PFSK-1 (cell line): Measurements from ENCODE around the gene MSMP. TPM values are rescaled to one million over a fixed set of nuclear protein-coding genes. Genes with fewer than 3 reads are reported as not detected.

Experiments used
- FOXP2 ChIP-seq: optimal IDR thresholded peaks from 2 replicates; pipeline ENCODE3; 2011; ENCODE audit warnings: borderline replicate concordance, control low read depth, inconsistent platforms; ENCODE audit not compliant: insufficient read depth; ENCODE audit errors: extremely low read length, extremely low read depth
- POLR2AphosphoS5 ChIP-seq: IDR thresholded peaks from 2 replicates; pipeline ENCODE4 v1.6.1; 2012; ENCODE audit warnings: low read depth, mild to moderate bottlenecking, control low read depth, low read length, moderate library complexity
- REST ChIP-seq, 2 experiments: IDR thresholded peaks; 2 replicates each; pipeline versions ENCODE4 v1.6.1 to v1.8.0; 2011 to 2012; ENCODE audit warnings: low read depth in 2 of 2, low read length in 2 of 2, control low read depth in 1 of 2, inconsistent platforms in 1 of 2, mild to moderate bottlenecking in 1 of 2, moderate library complexity in 1 of 2; ENCODE audit not compliant: insufficient read depth in 1 of 2
- SIN3A ChIP-seq: IDR thresholded peaks from 2 replicates; pipeline ENCODE4 v1.6.1; 2012; ENCODE audit warnings: mild to moderate bottlenecking, low read length, moderate library complexity, borderline replicate concordance; ENCODE audit not compliant: insufficient read depth
- TAF1 ChIP-seq: IDR thresholded peaks from 2 replicates; pipeline ENCODE4 v1.6.1; 2012; ENCODE audit warnings: low read length, control low read depth, borderline replicate concordance; ENCODE audit not compliant: insufficient read depth
- polyA plus RNA-seq: library from polyadenylated mRNA; unstranded; fragments of >200 nt; gene quantifications from one replicate; pipeline ENCODE4 v1.2.1, GENCODE V29; 2012; ENCODE audit warnings: low read depth, missing spikeins; ENCODE audit not compliant: insufficient read length

Gene MSMP
- 2.2 TPM for polyA plus RNA-seq

- no peak for TF ChIP-seq SIN3A
- TF ChIP-seq FOXP2: no peak
- no peak for TF ChIP-seq REST (IDR thresholded peaks at IDR 0.05; ENCODE audit: insufficient read depth in 1 of 2, low read depth in 2 of 2, low read length in 2 of 2)
- no peak for TF ChIP-seq TAF1
- TF ChIP-seq POLR2AphosphoS5: no peak
These were observed at the start of gene MSMP for GRCh38 chr9:35754264-35754663. Gene MSMP, minus strand, starts transcription at chr9:35754276. Its CDS starts 147 bp downstream, at chr9:35754129.

- TF ChIP-seq FOXP2 (no peak), POLR2AphosphoS5 (no peak), SIN3A (no peak), TAF1 (no peak), REST (IDR thresholded peaks at IDR 0.05; ENCODE audit: insufficient read depth in 1 of 2, low read depth in 2 of 2, low read length in 2 of 2) (no peak)
These were observed 47.5 kb upstream of the MSMP start for GRCh38 chr9:35801328-35802128.

- TF ChIP-seq REST (IDR thresholded peaks at IDR 0.05; ENCODE audit: insufficient read depth in 1 of 2, low read depth in 2 of 2, low read length in 2 of 2) (no peak), POLR2AphosphoS5 (no peak), SIN3A (no peak), FOXP2 (no peak), TAF1 (no peak)
These were observed 46.5 kb upstream of the MSMP start for GRCh38 chr9:35800530-35800929.

- no peak for TF ChIP-seq TAF1
- no peak for TF ChIP-seq SIN3A
- no peak for TF ChIP-seq REST (IDR thresholded peaks at IDR 0.05; ENCODE audit: insufficient read depth in 1 of 2, low read depth in 2 of 2, low read length in 2 of 2)
- TF ChIP-seq FOXP2: no peak
- no peak for TF ChIP-seq POLR2AphosphoS5
These were observed 44.7 kb upstream of the MSMP start for GRCh38 chr9:35798658-35799374.
